DOHH2 (cell line): ENCODE measurements around the gene LRTM2.

Experiments used
- H3F3A ChIP-seq: fragments of 200-600 bp; sonication (generic), shearing (Covaris generic); 2 replicates; pipeline ENCODE4 v1.6.0; 2016; ENCODE audit warnings: antibody characterized with exemption, mild to moderate bottlenecking; ENCODE audit not compliant: control insufficient read depth, insufficient read depth
- H3K27ac ChIP-seq: fragments of 200-600 bp; sonication (generic); 2 replicates; pipeline ENCODE4 v1.5.1; 2014; ENCODE audit warnings: low read depth, mild to moderate bottlenecking, low read length, moderate library complexity
- H3K27me3 ChIP-seq: fragments of 200-600 bp; sonication (generic); 2 replicates; pipeline ENCODE4 v1.6.1; 2014; ENCODE audit warnings: mild to moderate bottlenecking, low read length, mixed read lengths; ENCODE audit not compliant: control insufficient read depth
- H3K36me3 ChIP-seq: fragments of 200-600 bp; sonication (generic); 2 replicates; pipeline ENCODE4 v1.6.1; 2014; ENCODE audit warnings: mild to moderate bottlenecking, low read length, moderate library complexity, mixed read lengths; ENCODE audit not compliant: control insufficient read depth
- H3K4me1 ChIP-seq: fragments of 200-600 bp; sonication (generic); 2 replicates; pipeline ENCODE4 v1.6.1; 2014; ENCODE audit warnings: mild to moderate bottlenecking, low read length, mixed read lengths; ENCODE audit not compliant: control insufficient read depth
- H3K4me2 ChIP-seq: fragments of 200-600 bp; sonication (generic); 2 replicates; pipeline ENCODE4 v1.6.0; 2014; ENCODE audit warnings: mild to moderate bottlenecking, low read length, moderate library complexity
- H3K4me3 ChIP-seq: fragments of 200-600 bp; sonication (generic); 2 replicates; pipeline ENCODE4 v1.5.1; 2014; ENCODE audit warnings: mild to moderate bottlenecking, low read length, mixed read lengths
- H3K79me2 ChIP-seq: fragments of 200-600 bp; sonication (generic); 2 replicates; pipeline ENCODE4 v1.6.1; 2014; ENCODE audit warnings: mild to moderate bottlenecking, low read length, mixed read lengths; ENCODE audit not compliant: control insufficient read depth
- H3K9me2 ChIP-seq: fragments of 200-600 bp; sonication (generic); replicated peaks from 2 replicates; pipeline ENCODE4 v1.6.1; 2014; ENCODE audit warnings: mild to moderate bottlenecking, low read length, mixed read lengths; ENCODE audit not compliant: control insufficient read depth
- H3K9me3 ChIP-seq: fragments of 200-600 bp; sonication (generic); 2 replicates; pipeline ENCODE4 v1.6.1; 2014; ENCODE audit warnings: antibody characterized with exemption, low read length, mixed read lengths; ENCODE audit not compliant: control insufficient read depth, insufficient read depth
- H4K20me1 ChIP-seq: fragments of 200-600 bp; sonication (generic); 2 replicates; pipeline ENCODE4 v1.6.0; 2014; ENCODE audit warnings: low read depth, mild to moderate bottlenecking, antibody characterized with exemption, low read length, moderate library complexity; ENCODE audit not compliant: control insufficient read depth, insufficient read depth
- CTCF ChIP-seq: fragments of 200-600 bp; sonication (generic); IDR thresholded peaks from one replicate; pipeline ENCODE4 v1.5.1; 2014; ENCODE audit warnings: antibody characterized with exemption, mild to moderate bottlenecking, low read depth, low read length; ENCODE audit not compliant: poor library complexity, severe bottlenecking
- EZH2phosphoT487 ChIP-seq: fragments of 200-600 bp; sonication (generic); IDR thresholded peaks from 2 replicates; pipeline ENCODE4 v1.6.1; 2017; ENCODE audit warnings: borderline replicate concordance, mild to moderate bottlenecking, antibody characterized with exemption, low read length, moderate library complexity, mixed read lengths

The LRTM2 gene

GRCh38 chr12:1838205-1838993 lies 18.0 kb downstream of the LRTM2 start:
- Histone ChIP-seq H3K27ac (no peak overlapping the region), H3K27me3 (peaks cover 3% of the 10 kb centered on the region; the same call in 1 of the 2 replicates), H3K4me1 (peaks cover 8% of the 10 kb centered on the region), H3K4me2 (no peak overlapping the region), H3K9me2 (no peaks in the 10 kb centered on the region), H3F3A (no peaks in the 10 kb centered on the region), H3K9me3 (no peaks in the 10 kb centered on the region), H3K4me3 (no peak overlapping the region), H3K36me3 (no peaks in the 10 kb centered on the region), H4K20me1 (no peaks in the 10 kb centered on the region), H3K79me2 (no peaks in the 10 kb centered on the region)
- no peak for TF ChIP-seq CTCF
- TF ChIP-seq EZH2phosphoT487, result no peak

- Histone ChIP-seq H3K4me1 (peaks cover 8% of the 10 kb centered on the region), H3K4me2 (no peak overlapping the region), H3K4me3 (no peak overlapping the region), H3K27me3 (peaks cover 7% of the 10 kb centered on the region; the same call in 1 of the 2 replicates), H3K27ac (no peak overlapping the region), H3K9me2 (no peaks in the 10 kb centered on the region), H4K20me1 (no peaks in the 10 kb centered on the region), H3F3A (no peaks in the 10 kb centered on the region), H3K79me2 (no peaks in the 10 kb centered on the region), H3K9me3 (no peaks in the 10 kb centered on the region), H3K36me3 (no peaks in the 10 kb centered on the region)
- TF ChIP-seq CTCF, result no peak
- no peak for TF ChIP-seq EZH2phosphoT487
Observed at GRCh38 chr12:1838994-1839365, 18.6 kb downstream of the LRTM2 start.

- peaks cover 10% of the 10 kb centered on the region; the same call in 1 of the 2 replicates for H3K27me3 ChIP-seq
Observed at GRCh38 chr12:1839464-1839863, 19.1 kb downstream of the LRTM2 start.

More at GRCh38 chr12:1839464-1839863, 19.1 kb downstream of the LRTM2 start:
- no peak overlapping the region for H3K27ac ChIP-seq
- no peaks in the 10 kb centered on the region for H3K9me2 ChIP-seq
- H3K4me2 ChIP-seq, result no peak overlapping the region
- no peak overlapping the region for H3K4me3 ChIP-seq
- H3K36me3 ChIP-seq, result no peaks in the 10 kb centered on the region
- TF ChIP-seq EZH2phosphoT487, result no peak
- no peak for TF ChIP-seq CTCF
- no peaks in the 10 kb centered on the region for H3F3A ChIP-seq
- no peaks in the 10 kb centered on the region for H3K9me3 ChIP-seq
- no peaks in the 10 kb centered on the region for H3K79me2 ChIP-seq
- H3K4me1 ChIP-seq, result peaks cover 8% of the 10 kb centered on the region
- H4K20me1 ChIP-seq, result no peaks in the 10 kb centered on the region
